ENCODE results near the gene PDCD2. TPM values are rescaled to one million over a fixed set of nuclear protein-coding genes. Genes with fewer than 3 reads are reported as not detected.

PDCD2 gene
- total RNA-seq, 2 experiments from 2014 or later, result 106 to 109 TPM

GRCh38 chr6:170572704-170573466, 11.6 kb downstream of the PDCD2 start:
- no peak for DNase-seq
- no peaks in the 10 kb centered on the region for H3K27me3 Mint-ChIP-seq (ENCODE audit: low read depth)
- peaks cover 12% of the 10 kb centered on the region for H3K36me3 Mint-ChIP-seq (ENCODE audit: low read depth)
- CTCF ChIA-PET, result no interaction called here
- no peaks in the 10 kb centered on the region for H3K4me1 Mint-ChIP-seq (ENCODE audit: low read depth)
- H3K4me3 Mint-ChIP-seq, result no peak overlapping the region
- intact Hi-C loops (cut with micrococcal nuclease), result no loop called here
- H3K9me3 Mint-ChIP-seq, result no peaks in the 10 kb centered on the region
- H3K27ac Mint-ChIP-seq, result no peak overlapping the region

GRCh38 chr6:170564936-170565530, 19.4 kb downstream of the PDCD2 start:
- intact Hi-C loops (cut with micrococcal nuclease), result no loop called here
- Mint-ChIP-seq H3K4me1 (ENCODE audit: low read depth) (peaks cover 19% of the 10 kb centered on the region), H3K27ac (no peak overlapping the region), H3K4me3 (no peak overlapping the region), H3K27me3 (ENCODE audit: low read depth) (no peaks in the 10 kb centered on the region), H3K9me3 (no peaks in the 10 kb centered on the region), H3K36me3 (ENCODE audit: low read depth) (peaks cover 29% of the 10 kb centered on the region)
- CTCF ChIA-PET, result no interaction called here
- DNase-seq, result no peak

GRCh38 chr6:170561555-170561954, 22.9 kb downstream of the PDCD2 start:
- Mint-ChIP-seq H3K9me3 (no peaks in the 10 kb centered on the region), H3K27me3 (ENCODE audit: low read depth) (no peaks in the 10 kb centered on the region), H3K4me1 (ENCODE audit: low read depth) (peaks cover 42% of the 10 kb centered on the region), H3K4me3 (no peak overlapping the region), H3K27ac (no peak overlapping the region), H3K36me3 (ENCODE audit: low read depth) (peaks cover 25% of the 10 kb centered on the region)
- intact Hi-C loops (cut with micrococcal nuclease), result no loop called here
- CTCF ChIA-PET, result interaction anchor here (1.9 kb wide), 1 partner anchor 22 kb away, joined by 5 read pairs; no protein-coding TSS in a partner anchor
- DNase-seq, result no peak

GRCh38 chr6:170555305-170555704, 29.1 kb downstream of the PDCD2 start:
- H3K4me3 Mint-ChIP-seq, result no peak overlapping the region
- H3K4me1 Mint-ChIP-seq (ENCODE audit: low read depth), result peaks cover 35% of the 10 kb centered on the region
- peaks cover 19% of the 10 kb centered on the region for H3K36me3 Mint-ChIP-seq (ENCODE audit: low read depth)
- CTCF ChIA-PET, result interaction anchor here (0.6 kb wide), 1 partner anchor 261 kb away, joined by 5 read pairs; no protein-coding TSS in a partner anchor
- no peak for DNase-seq
- H3K9me3 Mint-ChIP-seq, result no peaks in the 10 kb centered on the region
- no peak overlapping the region for H3K27ac Mint-ChIP-seq
- H3K27me3 Mint-ChIP-seq (ENCODE audit: low read depth), result no peaks in the 10 kb centered on the region
- intact Hi-C loops (cut with micrococcal nuclease), result no loop called here

GRCh38 chr6:170554796-170555137, 29.7 kb downstream of the PDCD2 start:
- Mint-ChIP-seq H3K27me3 (ENCODE audit: low read depth) (no peaks in the 10 kb centered on the region), H3K4me3 (no peak overlapping the region), H3K4me1 (ENCODE audit: low read depth) (peaks cover 38% of the 10 kb centered on the region), H3K9me3 (no peaks in the 10 kb centered on the region), H3K36me3 (ENCODE audit: low read depth) (peaks cover 20% of the 10 kb centered on the region), H3K27ac (no peak overlapping the region)
- no peak for DNase-seq
- intact Hi-C loops (cut with micrococcal nuclease), result loop anchor here (1.0 to 5.0 kb wide), 4 partner anchors 30 to 1342 kb away; partner anchors contain the start of genes C6orf120, DYNLT2, ERMARD and PDCD2
- CTCF ChIA-PET, result interaction anchor here (1.2 kb wide), 1 partner anchor 29 kb away, joined by 3 read pairs; the partner anchor contains the start of gene PDCD2

GRCh38 chr6:170554013-170554795, 30.2 kb downstream of the PDCD2 start, which contains the start of gene TBP:
Gene TBP, plus strand, starts transcription at chr6:170554369. Its CDS starts 2,661 bp downstream, at chr6:170557030.
- Mint-ChIP-seq H3K36me3 (ENCODE audit: low read depth) (peaks cover 21% of the 10 kb centered on the region), H3K9me3 (no peaks in the 10 kb centered on the region), H3K4me3 (no peak within 1 kb of the TSS), H3K27me3 (ENCODE audit: low read depth) (no peaks in the 10 kb centered on the region), H3K27ac (no peak within 1 kb of the TSS), H3K4me1 (ENCODE audit: low read depth) (peaks cover 41% of the 10 kb centered on the region)
- CTCF ChIA-PET, result interaction anchor here (0.7 to 1.2 kb wide), 2 partner anchors 26 to 30 kb away, joined by 3 read pairs; partner anchors contain the start of gene PDCD2
- intact Hi-C loops (cut with micrococcal nuclease), result loop anchor here (1.0 to 5.0 kb wide), 4 partner anchors 30 to 1342 kb away; partner anchors contain the start of genes C6orf120, DYNLT2, ERMARD and PDCD2
- DNase-seq, result peak; percentile 98

GRCh38 chr6:170553534-170554012, 30.9 kb downstream of the PDCD2 start:
- Mint-ChIP-seq H3K27me3 (ENCODE audit: low read depth) (no peaks in the 10 kb centered on the region), H3K4me1 (ENCODE audit: low read depth) (peaks cover 40% of the 10 kb centered on the region), H3K27ac (no peak overlapping the region)

GRCh38 chr6:170552765-170553533, 31.5 kb downstream of the PDCD2 start, which contains the start of gene PSMB1:
Gene PSMB1, minus strand, starts transcription at chr6:170553307. Its CDS starts 65 bp downstream, at chr6:170553242.
- no peak within 1 kb of the TSS for H3K27ac Mint-ChIP-seq
- no peaks in the 10 kb centered on the region for H3K9me3 Mint-ChIP-seq
- intact Hi-C loops (cut with micrococcal nuclease), result loop anchor here (1.0 to 5.0 kb wide), 3 partner anchors 247 to 1341 kb away; partner anchors contain the start of gene FAM120B
- H3K36me3 Mint-ChIP-seq (ENCODE audit: low read depth), result peaks cover 26% of the 10 kb centered on the region
- CTCF ChIA-PET, result interaction anchor here (0.6 to 0.9 kb wide), 3 partner anchors 16 to 36 kb away, joined by 3 to 6 read pairs (median 4); no protein-coding TSS in a partner anchor
- H3K4me3 Mint-ChIP-seq, result no peak within 1 kb of the TSS
- peaks cover 37% of the 10 kb centered on the region for H3K4me1 Mint-ChIP-seq (ENCODE audit: low read depth)
- DNase-seq, result peak; percentile 89
- H3K27me3 Mint-ChIP-seq (ENCODE audit: low read depth), result no peaks in the 10 kb centered on the region

More at GRCh38 chr6:170553534-170554012, 30.9 kb downstream of the PDCD2 start:
- Mint-ChIP-seq H3K4me3 (no peak overlapping the region), H3K36me3 (ENCODE audit: low read depth) (peaks cover 26% of the 10 kb centered on the region), H3K9me3 (no peaks in the 10 kb centered on the region)
- CTCF ChIA-PET, result interaction anchor here (0.7 to 1.2 kb wide), 2 partner anchors 25 to 30 kb away, joined by 3 read pairs; partner anchors contain the start of gene PDCD2
- no peak for DNase-seq
- intact Hi-C loops (cut with micrococcal nuclease), result loop anchor here (1.0 to 5.0 kb wide), 6 partner anchors 31 to 1341 kb away; partner anchors contain the start of genes C6orf120, DYNLT2, ERMARD and FAM120B

GRCh38 chr6:170545405-170545804, 39.0 kb downstream of the PDCD2 start:
- no peak for DNase-seq
- intact Hi-C loops (cut with micrococcal nuclease), result no loop called here
- Mint-ChIP-seq H3K27me3 (ENCODE audit: low read depth) (no peaks in the 10 kb centered on the region), H3K4me3 (no peak overlapping the region), H3K27ac (no peak overlapping the region), H3K4me1 (ENCODE audit: low read depth) (peaks cover 52% of the 10 kb centered on the region), H3K36me3 (ENCODE audit: low read depth) (peaks cover 52% of the 10 kb centered on the region), H3K9me3 (no peaks in the 10 kb centered on the region)
- CTCF ChIA-PET, result no interaction called here

- H3K27ac Mint-ChIP-seq, result peak overlapping the region; percentile 36
- peaks cover 30% of the 10 kb centered on the region for H3K4me1 Mint-ChIP-seq (ENCODE audit: low read depth)
- H3K27me3 Mint-ChIP-seq (ENCODE audit: low read depth), result no peaks in the 10 kb centered on the region
- peaks cover 53% of the 10 kb centered on the region for H3K36me3 Mint-ChIP-seq (ENCODE audit: low read depth)
- no peaks in the 10 kb centered on the region for H3K9me3 Mint-ChIP-seq
- DNase-seq, result no peak
- intact Hi-C loops (cut with micrococcal nuclease), result no loop called here
- no peak overlapping the region for H3K4me3 Mint-ChIP-seq
- CTCF ChIA-PET, result interaction anchor here (1.0 to 1.3 kb wide), 2 partner anchors 10 to 12 kb away, joined by 3 read pairs; no protein-coding TSS in a partner anchor
Measured at GRCh38 chr6:170542031-170542719, 42.3 kb downstream of the PDCD2 start.
